ENCODE data around the gene SENP5.

- TF ChIP-seq CTCF (IDR thresholded peaks at IDR 0.05; ENCODE audit: low read depth, low read length, missing input control) (no peak), ZBTB33 (IDR thresholded peaks at IDR 0.05) (no peak), SP1 (IDR thresholded peaks at IDR 0.05) (no peak), TAF1 (conservative IDR thresholded peaks at IDR 0.05) (no peak), GABPA (IDR thresholded peaks at IDR 0.05 in 1 of 2, conservative IDR thresholded peaks at IDR 0.05 in 1 of 2) (no peak), MAX (IDR thresholded peaks at IDR 0.05) (no peak), REST (IDR thresholded peaks at IDR 0.05) (no peak), EGR1 (IDR thresholded peaks at IDR 0.05; ENCODE audit: low read depth in 2 of 2) (no peak), ATF3 (IDR thresholded peaks at IDR 0.05) (no peak), RAD21 (IDR thresholded peaks at IDR 0.05) (no peak), FOXA1 (IDR thresholded peaks at IDR 0.05) (no peak), JUND (IDR thresholded peaks at IDR 0.05) (no peak)
These were observed 48.5 kb downstream of the SENP5 start for GRCh38 chr3:196916221-196916620.
